ENCODE data around the gene CPTP.

Gene CPTP

GRCh38 chr1:1291548-1292441 lies 32.8 kb upstream of the CPTP start:
- DNase-seq (ENCODE audit: low read depth in 1 of 2, low spot score in 1 of 2), result peak; percentile 34 to 45

DNA sequence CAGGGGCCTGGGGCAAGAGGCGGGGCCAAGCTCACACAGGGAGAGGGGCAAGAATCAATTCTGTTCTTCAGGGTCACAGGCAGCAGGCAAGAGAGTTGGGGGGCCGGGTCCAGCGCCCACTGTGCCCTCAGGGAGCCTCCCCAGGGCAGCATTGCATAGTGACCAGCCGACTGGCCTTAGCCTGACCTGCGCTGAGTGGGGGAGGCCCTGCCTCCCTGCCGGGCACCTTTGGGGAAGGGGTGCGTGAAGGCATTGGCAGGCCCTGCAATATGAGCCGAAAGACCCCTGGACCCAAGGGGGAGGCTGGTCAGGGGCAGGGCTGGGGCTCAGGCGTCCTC lies 32.2 kb upstream of the CPTP start:
- DNase-seq (ENCODE audit: low read depth in 1 of 2, low spot score in 1 of 2), result no peak

DNA sequence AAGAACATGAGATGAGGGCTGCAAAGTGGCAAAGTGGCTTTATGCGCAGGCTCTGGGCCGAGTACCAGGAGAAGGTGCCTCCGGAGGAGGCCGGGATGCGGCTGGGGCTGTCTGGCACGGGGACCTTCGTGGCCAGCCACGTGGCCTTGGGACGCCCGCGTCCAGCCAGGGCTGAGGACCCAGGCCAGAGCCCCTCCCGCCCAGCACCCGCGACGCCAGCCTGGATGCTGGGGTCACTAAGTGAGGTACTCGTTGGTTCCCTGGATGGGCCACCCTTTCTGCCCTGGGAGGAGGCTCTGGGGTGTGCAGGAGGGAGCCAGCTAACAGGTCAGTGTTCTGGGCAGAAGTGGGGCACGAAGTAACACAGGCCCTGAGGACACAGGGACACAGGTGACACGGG lies 31.8 kb upstream of the CPTP start:
- no peak for DNase-seq (ENCODE audit: low read depth in 1 of 2, low spot score in 1 of 2)

- no peak for DNase-seq (ENCODE audit: low read depth in 1 of 2, low spot score in 1 of 2)
Observed at GRCh38 chr1:1293263-1294249, 31.0 kb upstream of the CPTP start.

GRCh38 chr1:1294250-1294890 lies 30.2 kb upstream of the CPTP start:
- no peak for DNase-seq (ENCODE audit: low read depth in 1 of 2, low spot score in 1 of 2)

- no peak for DNase-seq (ENCODE audit: low read depth in 1 of 2, low spot score in 1 of 2)
Observed at GRCh38 chr1:1295154-1295923, 29.3 kb upstream of the CPTP start.

GRCh38 chr1:1296070-1297061 lies 28.2 kb upstream of the CPTP start:
- DNase-seq (ENCODE audit: low read depth in 1 of 2, low spot score in 1 of 2), result no peak

DNA sequence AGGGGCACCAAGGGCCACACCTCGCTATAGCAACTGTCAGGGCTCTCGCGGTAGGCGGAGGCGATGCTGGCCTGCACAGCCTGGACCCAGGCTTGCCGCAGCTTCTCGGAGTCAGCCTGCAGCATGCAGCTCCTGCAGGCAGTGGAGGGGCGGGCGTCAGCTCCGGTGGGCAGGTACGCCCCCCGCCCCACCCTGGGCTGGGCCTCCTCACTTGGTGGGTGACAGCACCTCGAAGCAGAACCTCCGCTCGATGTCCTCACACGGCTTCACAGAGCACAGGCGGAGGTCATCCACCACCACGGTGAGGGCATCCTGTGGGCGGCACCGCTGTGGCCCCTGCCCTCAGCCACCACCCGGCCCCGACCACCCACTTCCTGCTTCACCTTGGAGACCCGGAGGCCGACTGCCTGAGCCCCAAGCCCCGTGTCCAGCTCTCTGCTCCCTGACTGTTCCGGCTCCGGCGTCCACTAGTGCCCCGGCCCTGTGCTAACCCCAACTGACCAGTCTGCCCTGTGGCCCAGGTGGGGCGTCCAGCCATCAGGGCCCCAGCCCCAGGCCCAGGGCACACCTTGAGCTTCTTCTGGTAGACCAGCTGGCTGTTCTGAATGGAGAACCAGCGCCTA lies 26.7 kb upstream of the CPTP start:
- DNase-seq (ENCODE audit: low read depth in 1 of 2, low spot score in 1 of 2), result no peak

- no peak for DNase-seq (ENCODE audit: low read depth in 1 of 2, low spot score in 1 of 2)
Observed at GRCh38 chr1:1298861-1299685, 25.5 kb upstream of the CPTP start.

DNA sequence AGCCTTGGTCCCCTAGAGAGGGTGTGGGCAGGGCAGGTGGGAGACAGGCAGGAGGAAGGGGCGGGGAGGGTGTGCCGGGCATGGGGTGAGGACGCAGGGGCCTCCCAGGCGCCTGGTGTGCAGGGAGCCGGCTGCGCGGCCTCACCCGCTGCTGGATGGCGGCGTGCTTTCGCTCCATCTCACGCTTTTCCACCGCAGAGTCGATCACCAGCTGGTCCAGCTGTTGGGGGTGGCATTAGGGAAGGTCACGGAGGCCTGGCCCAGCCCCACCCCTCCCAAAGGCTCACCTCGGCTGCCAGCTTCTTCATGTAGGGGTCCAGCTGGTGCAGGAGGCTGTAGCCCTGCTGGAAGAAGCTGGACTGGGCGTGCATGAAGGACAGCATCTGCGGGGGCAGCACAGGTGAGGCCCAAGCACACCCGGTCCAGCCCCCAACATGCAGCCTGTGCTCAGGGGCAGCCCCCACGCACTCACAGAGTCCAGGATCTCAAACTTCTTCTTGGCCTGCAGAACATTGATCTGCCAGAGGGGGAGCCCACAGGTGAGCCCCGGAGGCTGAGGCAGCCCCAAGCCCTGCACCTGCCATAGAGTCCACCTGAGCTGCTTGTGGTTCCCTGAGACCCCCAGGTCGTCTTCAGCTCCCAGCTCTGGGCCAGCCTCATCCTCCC lies 24.8 kb upstream of the CPTP start:
- DNase-seq (ENCODE audit: low read depth in 1 of 2, low spot score in 1 of 2), result no peak

DNA sequence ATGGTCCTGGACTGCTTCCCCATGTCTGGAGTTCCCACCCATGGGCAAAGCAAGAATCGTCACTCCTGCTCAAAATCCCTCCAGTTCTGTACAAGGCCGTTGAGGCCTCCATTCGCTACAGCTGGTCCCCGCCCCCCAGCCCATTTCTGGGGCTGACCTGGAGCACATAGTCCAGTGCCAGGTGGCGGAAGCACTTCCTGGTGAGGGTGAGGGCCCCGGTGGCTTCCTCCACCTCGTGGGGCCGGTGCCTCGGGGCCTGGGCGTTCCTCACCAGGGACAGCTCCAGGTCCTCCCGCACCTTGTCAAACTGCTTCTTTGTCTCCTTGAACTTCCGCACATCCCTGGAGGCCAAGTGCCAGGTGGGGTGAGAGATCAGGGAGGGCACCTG lies 24.3 kb upstream of the CPTP start:
- no peak for DNase-seq (ENCODE audit: low read depth in 1 of 2, low spot score in 1 of 2)

- DNase-seq (ENCODE audit: low read depth in 1 of 2, low spot score in 1 of 2), result no peak
Observed at GRCh38 chr1:1302006-1302430, 22.6 kb upstream of the CPTP start.

DNA sequence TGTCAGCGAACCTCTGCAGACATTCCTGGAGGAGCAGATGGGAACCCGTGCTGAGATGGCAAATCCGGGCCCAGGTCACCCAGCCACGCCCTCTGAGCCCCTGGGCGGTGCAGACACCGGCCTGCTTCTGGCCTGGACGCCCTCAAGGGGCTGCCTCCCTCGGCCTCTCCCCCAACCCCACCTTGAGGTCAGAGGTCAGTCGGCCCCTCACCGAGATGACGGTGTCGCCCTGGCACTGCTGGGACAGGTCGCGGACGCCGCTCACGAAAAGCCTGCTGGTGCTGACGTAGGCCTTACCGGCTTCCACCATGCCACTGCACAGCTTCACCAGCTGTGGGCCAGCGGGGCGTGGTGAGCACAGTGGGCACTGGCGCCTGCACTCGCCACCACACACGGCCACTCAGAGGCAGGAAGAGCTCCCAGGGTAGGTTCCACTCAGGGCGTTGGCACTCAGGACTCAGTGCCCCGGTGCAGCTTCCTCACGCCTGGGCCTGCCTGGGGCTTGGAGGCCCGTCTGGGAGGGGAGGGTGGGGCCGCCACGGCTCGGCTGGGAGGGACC lies 21.6 kb upstream of the CPTP start:
- DNase-seq (ENCODE audit: low read depth in 1 of 2, low spot score in 1 of 2), result no peak

- no peak for DNase-seq (ENCODE audit: low read depth in 1 of 2, low spot score in 1 of 2)
Observed at GRCh38 chr1:1303736-1304135, 20.9 kb upstream of the CPTP start.

DNA sequence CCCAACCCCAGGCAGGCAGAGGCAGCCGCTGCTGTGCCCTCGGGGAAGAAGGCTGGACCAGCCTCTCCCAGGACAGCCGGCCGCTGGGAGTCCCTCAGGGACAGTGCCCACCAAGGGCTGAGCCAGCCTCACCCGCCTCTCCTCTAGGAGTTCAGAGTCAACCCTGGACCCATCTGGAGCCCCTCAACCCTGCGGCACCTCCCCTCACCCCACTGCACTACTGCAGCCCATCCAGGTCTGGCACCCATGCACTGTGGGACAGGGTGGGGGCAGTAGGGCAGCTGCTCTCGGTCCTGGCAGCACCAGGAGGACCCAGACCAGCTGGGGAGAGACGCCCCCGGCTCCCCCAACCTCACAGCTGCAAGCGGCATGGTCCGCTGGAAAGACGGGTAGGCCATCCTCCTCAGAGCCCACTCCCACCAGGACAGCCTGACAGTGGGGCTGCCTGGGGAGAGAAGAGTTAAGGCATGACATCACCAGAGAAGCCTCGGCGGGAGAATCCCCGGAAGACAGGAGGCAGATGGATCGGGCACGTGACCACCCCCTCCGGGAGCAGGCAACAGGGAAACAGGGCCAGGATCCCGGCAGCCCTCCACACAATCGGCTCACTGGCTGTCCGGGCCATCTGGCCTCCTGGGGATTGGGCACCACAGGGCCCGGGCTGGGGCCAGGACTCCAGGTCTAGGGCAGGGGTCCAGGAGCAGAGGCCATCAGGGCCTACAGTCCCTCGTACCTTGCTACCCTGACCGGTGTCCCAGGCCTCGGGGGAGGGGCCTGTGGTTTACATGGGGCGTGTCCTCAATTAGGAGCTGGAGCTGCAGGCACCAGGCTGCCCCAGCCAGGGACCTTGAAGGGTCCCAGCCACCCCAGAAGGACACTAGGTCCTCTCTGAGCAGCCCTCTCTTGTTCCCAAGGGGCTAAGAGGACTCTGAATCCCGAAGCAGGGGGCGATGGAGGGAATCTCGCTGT lies 20.0 kb upstream of the CPTP start:
- no peak for DNase-seq (ENCODE audit: low read depth in 1 of 2, low spot score in 1 of 2)

Data from activated T-helper 1 cell treated with anti-CD3 and anti-CD28 coated beads, Interleukin-2, amount 50 U/mL, for 16 hours (primary cell).